ENCODE data around the gene KCNK4. TPM values are rescaled to one million over a fixed set of nuclear protein-coding genes. Genes with fewer than 3 reads are reported as not detected.

KCNK4 gene
- total and polyA plus RNA-seq, 4 donors: 0.09 TPM; not detected in 3

- peaks cover 0 to 34% (median 14%) of the 10 kb centered on the region in 5 donors for H3K4me1 ChIP-seq (ENCODE audit: control insufficient read depth in 5 of 5, insufficient read depth in 5 of 5, low read length in 5 of 5)
- H3K9ac ChIP-seq (ENCODE audit: insufficient read depth in 1 of 2, low read length in 2 of 2): no peak overlapping the region
- no peaks in the 10 kb centered on the region for H3K27me3 ChIP-seq (ENCODE audit: control insufficient read depth in 3 of 3, insufficient read depth in 3 of 3, low read length in 2 of 3)
- DNase-seq (no peak), ATAC-seq (ENCODE audit: insufficient read depth, low FRiP score) (no peak)
- H3K36me3 ChIP-seq (ENCODE audit: control insufficient read depth in 4 of 4, insufficient read depth in 4 of 4, low read length in 4 of 4): peaks cover 0 to 5% (median under 1%) of the 10 kb centered on the region in 4 donors
- no peak overlapping the region for H3K4me3 ChIP-seq
- 84 to 87% methylated on average over 8 of the region's 8 CpGs for WGBS, 2 donors
- no peak overlapping the region for H3K27ac ChIP-seq (ENCODE audit: low read depth in 1 of 2, low read length in 1 of 2)
- no peak for TF ChIP-seq CTCF (IDR thresholded peaks at IDR 0.05; ENCODE audit: control extremely low read depth, extremely low read depth)
- no peaks in the 10 kb centered on the region for H3K9me3 ChIP-seq (ENCODE audit: control insufficient read depth in 4 of 4, insufficient read depth in 3 of 4, low read length in 3 of 4)
These were observed 41.3 kb upstream of the KCNK4 start for GRCh38 chr11:64249563-64250414.

GRCh38 chr11:64250415-64251015 lies 40.6 kb upstream of the KCNK4 start:
- no peak overlapping the region for H3K9ac ChIP-seq (ENCODE audit: insufficient read depth in 1 of 2, low read length in 2 of 2)
- ATAC-seq (ENCODE audit: insufficient read depth, low FRiP score): no peak
- no peaks in the 10 kb centered on the region for H3K9me3 ChIP-seq (ENCODE audit: control insufficient read depth in 4 of 4, insufficient read depth in 3 of 4, low read length in 3 of 4)
- no peaks in the 10 kb centered on the region for H3K27me3 ChIP-seq (ENCODE audit: control insufficient read depth in 3 of 3, insufficient read depth in 3 of 3, low read length in 2 of 3)
- DNase-seq: peak in 1 of 3 donors; percentile 26
- peaks cover 0 to 11% (median 2%) of the 10 kb centered on the region in 4 donors for H3K36me3 ChIP-seq (ENCODE audit: control insufficient read depth in 4 of 4, insufficient read depth in 4 of 4, low read length in 4 of 4)
- WGBS, 2 donors: 23 to 27% methylated on average over 13 of the region's 13 CpGs
- no peak for TF ChIP-seq CTCF (IDR thresholded peaks at IDR 0.05; ENCODE audit: control extremely low read depth, extremely low read depth)
- H3K4me3 ChIP-seq: no peak overlapping the region
- H3K4me1 ChIP-seq (ENCODE audit: control insufficient read depth in 5 of 5, insufficient read depth in 5 of 5, low read length in 5 of 5): peaks cover 0 to 28% (median 12%) of the 10 kb centered on the region in 5 donors
- no peak overlapping the region for H3K27ac ChIP-seq (ENCODE audit: low read depth in 1 of 2, low read length in 1 of 2)

GRCh38 chr11:64251016-64251752 lies 39.9 kb upstream of the KCNK4 start, which contains the start of gene PLCB3:
Gene PLCB3, plus strand, starts transcription at chr11:64251530. Its CDS starts 120 bp downstream, at chr11:64251650.
- Histone ChIP-seq H3K27me3 (ENCODE audit: control insufficient read depth in 3 of 3, insufficient read depth in 3 of 3, low read length in 2 of 3) (no peaks in the 10 kb centered on the region), H3K9ac (ENCODE audit: insufficient read depth in 1 of 2, low read length in 2 of 2) (peak within 1 kb of the TSS in 1 of 2 donors; percentile 58), H3K27ac (ENCODE audit: low read depth in 1 of 2, low read length in 1 of 2) (peak within 1 kb of the TSS; percentile 24 to 63), H3K9me3 (ENCODE audit: control insufficient read depth in 4 of 4, insufficient read depth in 3 of 4, low read length in 3 of 4) (no peaks in the 10 kb centered on the region), H3K4me3 (peak within 1 kb of the TSS; percentile 62), H3K4me1 (ENCODE audit: control insufficient read depth in 5 of 5, insufficient read depth in 5 of 5, low read length in 5 of 5) (peaks cover 0 to 26% (median 9%) of the 10 kb centered on the region in 5 donors), H3K36me3 (ENCODE audit: control insufficient read depth in 4 of 4, insufficient read depth in 4 of 4, low read length in 4 of 4) (peaks cover 0 to 17% (median 2%) of the 10 kb centered on the region in 4 donors)
- ATAC-seq (ENCODE audit: insufficient read depth, low FRiP score) (peak; percentile 73), DNase-seq (peak; percentile 44 to 70 (median 49))
- peak; percentile 35 for TF ChIP-seq CTCF (IDR thresholded peaks at IDR 0.05; ENCODE audit: control extremely low read depth, extremely low read depth)
- WGBS, 2 donors: 1% methylated on average over 63 to 75 of the region's 75 CpGs

Data from lung (tissue), 12 donors.